ENCODE measurements around the gene TMLHE. TPM values are rescaled to one million over a fixed set of nuclear protein-coding genes. Genes with fewer than 3 reads are reported as not detected.
"Not testable (repeated sequence)": the region's sequence is repeated elsewhere in the genome, so short reads cannot be mapped to it uniquely, and the experiment has no call there.

TMLHE gene
- total RNA-seq = 40.2 TPM
- long read RNA-seq, transcript TMLHE-201 (8 exons, 2,832 nt) = major isoform, 26 of 37 reads
- long read RNA-seq, partial matches to known transcripts = 4 of 37 reads
- long read RNA-seq, other reads (novel, unspliced or antisense) = 5 of 37 reads

DNA sequence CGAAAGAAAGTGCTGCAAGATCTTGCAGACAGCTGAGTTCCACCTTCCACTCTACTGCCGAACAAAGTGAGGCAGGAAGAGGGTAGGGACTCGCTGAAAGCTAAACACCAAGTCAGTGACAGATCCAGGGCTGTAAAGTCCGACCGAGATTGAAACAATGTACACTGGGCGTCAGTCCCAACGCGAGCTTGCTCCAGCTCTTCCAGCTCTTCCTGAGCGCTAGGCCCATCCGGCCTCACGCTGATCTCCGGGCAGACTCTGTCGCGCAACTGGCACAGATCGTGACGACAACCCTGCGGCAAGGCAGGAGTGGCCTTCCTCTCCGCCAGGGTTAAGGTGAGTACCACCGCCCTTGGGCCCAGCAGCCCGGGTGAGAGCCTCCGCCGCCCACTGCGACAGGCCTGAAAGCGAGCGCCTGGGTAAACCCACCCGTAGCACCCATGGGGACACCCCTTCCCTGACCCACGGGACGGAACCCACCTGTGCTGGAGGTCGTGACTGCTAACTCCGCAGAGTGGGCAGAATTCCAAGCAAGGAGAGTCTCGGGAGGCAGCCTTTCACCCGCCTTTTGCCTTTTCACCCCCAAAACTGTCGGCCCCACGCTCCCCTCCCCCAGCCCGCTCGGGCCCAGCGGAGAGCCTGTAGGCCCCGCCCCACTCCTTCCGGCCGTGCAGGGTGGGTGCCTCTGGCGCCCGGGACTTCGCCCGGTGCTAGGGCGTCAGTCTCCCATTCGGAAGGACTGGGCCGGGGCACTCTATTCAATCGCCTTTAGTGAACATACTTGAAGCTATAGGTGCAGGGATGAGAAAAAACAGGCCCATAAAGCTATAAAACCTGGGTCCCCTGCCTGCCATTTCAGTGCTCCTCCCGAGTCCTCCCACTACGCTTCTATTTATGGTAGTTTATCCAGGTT lies at the start of gene TMLHE, which contains the start of gene SPRY3:
TMLHE (minus strand) TSS at position 641 of the 913 bp plus-strand sequence. CDS start 67,676 bp downstream, outside the sequence.
SPRY3 (plus strand) TSS at position 275 of the 913 bp plus-strand sequence.
- ATAC-seq (peak; percentile 99), DNase-seq (peak; percentile 82)
- intact Hi-C loops (cut with micrococcal nuclease) = no loop called here

GRCh38 chrX:155662282-155662681 lies 49.5 kb upstream of the TMLHE start:
- intact Hi-C loops (cut with micrococcal nuclease) = no loop called here
- no peak for ATAC-seq
- DNase-seq = no peak

GRCh38 chrX:155645180-155645579 lies 32.4 kb upstream of the TMLHE start:
- no peak for ATAC-seq
- DNase-seq = no peak
- intact Hi-C loops (cut with micrococcal nuclease) = no loop called here

DNA sequence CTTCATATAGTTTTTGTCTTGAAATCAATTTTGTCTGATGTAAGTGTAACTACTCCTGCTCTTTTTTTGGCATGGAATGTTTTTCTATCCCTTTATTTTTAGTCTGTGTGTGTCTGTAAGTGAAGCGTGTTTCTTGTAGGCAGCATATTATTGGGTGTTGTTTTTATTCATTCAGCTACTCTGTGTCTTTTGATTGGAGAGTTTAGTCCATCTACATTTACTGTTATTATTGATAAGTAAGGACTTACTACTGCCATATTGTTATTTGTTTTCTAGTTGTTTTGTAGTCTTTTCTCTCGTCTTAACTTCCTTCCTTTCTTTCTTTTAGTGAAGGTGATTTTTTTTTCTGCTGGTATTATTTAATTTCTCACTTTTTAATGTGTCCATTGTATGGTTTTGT lies 30.5 kb upstream of the TMLHE start:
- DNase-seq (no peak), ATAC-seq (no peak)
- intact Hi-C loops (cut with micrococcal nuclease) = no loop called here

DNA sequence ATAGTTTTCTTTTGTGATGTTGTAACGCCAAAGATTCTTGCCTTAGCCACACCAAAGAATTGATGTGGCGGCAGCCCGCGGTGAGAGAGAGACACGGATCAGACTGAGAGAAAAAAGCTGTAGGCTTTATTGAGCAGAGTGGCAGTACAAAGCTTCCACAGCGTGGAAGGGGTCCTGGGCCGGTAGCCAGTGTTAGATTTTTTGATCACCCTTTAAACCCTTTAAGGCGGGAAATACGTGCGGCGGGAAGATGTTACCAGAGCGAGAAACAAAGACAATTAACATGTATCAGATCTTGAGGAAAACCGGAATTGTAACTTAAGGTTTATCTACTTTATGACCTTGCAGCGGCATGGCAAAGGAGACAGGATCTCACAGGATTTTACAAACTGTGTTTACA lies 28.6 kb upstream of the TMLHE start:
- intact Hi-C loops (cut with micrococcal nuclease); DNase-seq; ATAC-seq: not testable (repeated sequence)

DNA sequence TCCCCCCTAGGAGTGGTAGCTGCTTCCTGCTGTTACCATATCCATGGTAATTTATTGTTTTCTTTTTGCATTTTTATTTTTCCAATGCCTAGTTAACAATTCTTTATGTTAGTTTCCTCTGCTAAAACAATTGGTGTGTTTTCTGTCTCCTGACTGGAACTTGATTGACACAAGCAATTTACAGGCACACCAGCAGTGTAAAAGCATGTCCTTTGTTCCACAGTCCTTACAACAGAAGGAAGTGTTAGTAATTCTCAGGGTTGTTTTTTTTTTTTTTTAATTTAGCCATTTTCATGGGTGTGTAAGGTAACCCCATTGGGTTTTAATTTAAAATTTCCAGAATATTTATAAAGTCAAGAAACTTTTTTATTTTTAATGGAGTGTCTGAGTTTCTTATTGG lies 25.0 kb upstream of the TMLHE start:
- intact Hi-C loops (cut with micrococcal nuclease) = no loop called here
- ATAC-seq = no peak
- DNase-seq = no peak

DNA sequence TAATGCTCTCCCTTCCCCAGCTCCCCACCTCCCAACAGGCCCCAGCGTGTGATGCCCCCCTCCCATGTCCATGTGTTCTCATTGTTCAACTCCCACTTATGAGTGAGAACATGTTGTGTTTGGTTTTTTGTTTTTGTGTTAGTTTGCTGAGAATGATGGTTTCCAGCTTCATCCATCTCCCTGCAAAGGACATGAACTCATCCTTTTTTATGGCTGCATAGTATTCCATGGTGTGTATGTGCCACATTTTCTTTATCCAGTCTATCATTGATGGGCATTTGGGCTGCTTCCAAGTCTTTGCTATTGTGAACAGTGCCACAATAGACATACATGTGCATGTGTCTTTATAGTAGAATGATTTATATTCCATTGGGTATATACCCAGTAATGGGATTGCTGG lies 22.3 kb upstream of the TMLHE start:
- ATAC-seq; intact Hi-C loops (cut with micrococcal nuclease); DNase-seq: not testable (repeated sequence)

GRCh38 chrX:155632431-155633100 lies 19.8 kb upstream of the TMLHE start:
- ATAC-seq = no peak
- intact Hi-C loops (cut with micrococcal nuclease) = no loop called here
- DNase-seq = no peak

- intact Hi-C loops (cut with micrococcal nuclease); DNase-seq; ATAC-seq: not testable (repeated sequence)
Observed at GRCh38 chrX:155620110-155620509, 7.4 kb upstream of the TMLHE start.

GRCh38 chrX:155615938-155616337 lies 3.2 kb upstream of the TMLHE start:
- ATAC-seq (no peak), DNase-seq (no peak)
- intact Hi-C loops (cut with micrococcal nuclease) = no loop called here

- no peak for DNase-seq
- ATAC-seq = no peak
- intact Hi-C loops (cut with micrococcal nuclease) = no loop called here
Observed at GRCh38 chrX:155613927-155614559, 1.3 kb upstream of the TMLHE start.

GRCh38 chrX:155611302-155611701 lies 1.4 kb downstream of the TMLHE start:
- peak; percentile 5 for DNase-seq

GRCh38 chrX:155592981-155593380 lies 19.8 kb downstream of the TMLHE start:
- intact Hi-C loops (cut with micrococcal nuclease) = no loop called here
- DNase-seq = no peak
- ATAC-seq = no peak

More at GRCh38 chrX:155611302-155611701, 1.4 kb downstream of the TMLHE start:
- no peak for ATAC-seq
- intact Hi-C loops (cut with micrococcal nuclease) = no loop called here

- no peak for DNase-seq
- intact Hi-C loops (cut with micrococcal nuclease) = no loop called here
- no peak for ATAC-seq
Observed at GRCh38 chrX:155592331-155592730, 20.4 kb downstream of the TMLHE start.

GRCh38 chrX:155577682-155578081 lies 35.1 kb downstream of the TMLHE start:
- ATAC-seq (no peak), DNase-seq (no peak)
- intact Hi-C loops (cut with micrococcal nuclease) = no loop called here

DNA sequence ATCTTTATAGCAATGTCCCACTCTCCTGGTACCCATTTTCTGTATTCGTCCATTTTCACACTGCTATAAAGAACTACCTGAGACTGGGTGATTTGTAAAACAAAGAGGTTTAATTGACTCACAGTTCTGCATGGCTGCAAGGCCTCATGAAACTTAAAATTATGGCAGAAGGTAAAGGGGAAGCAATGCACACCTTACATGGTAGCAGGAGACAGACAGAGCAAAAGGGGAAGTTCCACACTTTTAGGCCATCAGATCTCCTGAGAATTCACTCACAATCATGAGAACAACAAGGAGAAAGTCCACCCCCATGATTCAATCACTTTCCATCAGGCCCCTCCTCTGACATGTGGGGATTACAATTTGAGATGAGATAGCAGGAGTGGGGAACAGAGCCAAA lies 49.7 kb downstream of the TMLHE start:
- ATAC-seq (no peak), DNase-seq (no peak)
- intact Hi-C loops (cut with micrococcal nuclease) = no loop called here

DNA sequence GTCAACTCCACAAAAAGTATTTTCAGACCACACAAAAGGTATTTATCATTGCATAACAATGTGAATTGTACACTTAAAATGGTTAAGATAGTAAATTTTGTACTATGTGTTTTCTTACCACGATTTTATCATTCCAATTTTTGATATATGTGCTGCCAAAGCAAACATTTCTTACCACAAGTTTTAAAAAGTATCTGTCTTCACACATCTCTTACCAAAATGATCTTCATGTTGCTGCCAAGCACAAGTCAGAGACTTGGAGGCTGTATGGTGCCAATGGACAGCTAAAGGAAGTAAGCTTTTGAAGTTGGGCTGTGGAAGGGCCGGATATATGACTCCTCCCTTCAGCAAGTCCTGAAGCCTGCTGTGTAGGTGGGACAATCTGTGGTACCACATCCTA lies 67.9 kb downstream of the TMLHE start:
- no peak for DNase-seq
- no peak for ATAC-seq
- intact Hi-C loops (cut with micrococcal nuclease) = no loop called here

GRCh38 chrX:155535866-155536265 lies 76.9 kb downstream of the TMLHE start:
- no peak for ATAC-seq
- intact Hi-C loops (cut with micrococcal nuclease) = no loop called here

GRCh38 chrX:155534800-155535199 lies 78.0 kb downstream of the TMLHE start:
- no peak for DNase-seq
- intact Hi-C loops (cut with micrococcal nuclease) = no loop called here
- no peak for ATAC-seq

More at GRCh38 chrX:155535866-155536265, 76.9 kb downstream of the TMLHE start:
- DNase-seq = no peak
